ENCODE data around the gene PSG7.
"Not testable (repeated sequence)": the region's sequence is repeated elsewhere in the genome, so short reads cannot be mapped to it uniquely, and the experiment has no call there.

GRCh38 chr19:42918377-42919069, 18.5 kb downstream of the PSG7 start:
- not testable (repeated sequence) for TF ChIP-seq CTCF (IDR thresholded peaks at IDR 0.05); POLR2A (IDR thresholded peaks at IDR 0.05); POLR2AphosphoS5 (IDR thresholded peaks at IDR 0.05); EP300 (IDR thresholded peaks at IDR 0.05; ENCODE audit: low read depth)

Measured in transverse colon (tissue), 4 donors.